Heart right ventricle (tissue), 16 donors: ENCODE data around the gene PSAPL1. TPM values are rescaled to one million over a fixed set of nuclear protein-coding genes. Genes with fewer than 3 reads are reported as not detected.

Source experiments
- ATAC-seq, 8 donors: fragments of 200-7000 bp; cut with Tn5 transposase; one replicate each; pipeline ENCODE4 v1.9.1; 2020; ENCODE audit warnings: mild to moderate bottlenecking in 8 of 8, moderate library complexity in 8 of 8, moderate number of reproducible peaks in 1 of 8
- DNase-seq, 2 donors: peaks; one replicate each; pipeline ENCODE4 v3.0.0-alpha.2; 2020
- H3K27ac ChIP-seq, 10 donors: fragments of 200-600 bp; sonication (generic) in 2 of 10; one replicate each; pipeline versions ENCODE4 v1.5.0 to v1.8.0; 2020 to 2022; ENCODE audit warnings: mild to moderate bottlenecking in 3 of 10
- H3K27me3 ChIP-seq, 7 donors: fragments of 200-600 bp; one replicate each; pipeline ENCODE4 v1.8.0; 2021 to 2022; ENCODE audit warnings: mild to moderate bottlenecking in 2 of 7
- H3K36me3 ChIP-seq, 9 donors: fragments of 200-600 bp; sonication (generic) in 1 of 9; one replicate each; pipeline versions ENCODE4 v1.5.0 to v1.8.0; 2020 to 2022; ENCODE audit warnings: mild to moderate bottlenecking in 2 of 9
- H3K4me1 ChIP-seq, 9 donors: fragments of 200-600 bp; sonication (generic) in 1 of 9; one replicate each; pipeline versions ENCODE4 v1.5.0 to v1.8.0; 2020 to 2022; ENCODE audit warnings: mild to moderate bottlenecking in 4 of 9
- H3K4me3 ChIP-seq, 10 donors: fragments of 200-600 bp; sonication (generic) in 2 of 10; one replicate each; pipeline versions ENCODE4 v1.5.0 to v1.8.0; 2020 to 2022; ENCODE audit warnings: mild to moderate bottlenecking in 7 of 10, moderate library complexity in 2 of 10
- H3K9me3 ChIP-seq, 11 donors: fragments of 200-600 bp in 10 of 11; sonication (generic) in 2 of 11; one replicate each; pipeline versions ENCODE4 v1.5.0 to v1.8.0; 2013 to 2022; ENCODE audit warnings: mild to moderate bottlenecking in 2 of 11, control low read depth in 1 of 11, moderate library complexity in 1 of 11
- WGBS, 2 donors: extraction: QIAGEN DNeasy Blood & Tissue Kit; methylation state at CpG; one replicate each; pipeline ENCODE4 v1.1.7; 2013; ENCODE audit warnings: inconsistent platforms in 1 of 2; 5-methylcytosine and 5-hydroxymethylcytosine counted together
- intact Hi-C, 10 donors: fragments of 100-400 bp; cut with DNase I; formaldehyde crosslinking; loops; one replicate each; pipeline versions ENCODE4 v1.11.1 to v1.14.2; 2022
- polyA plus RNA-seq, 2 donors: library from polyadenylated mRNA; stranded (reverse); fragments of 200-250 nt; gene quantifications; one replicate each; pipeline ENCODE4 v1.2.3, GENCODE V29; 2013
- total RNA-seq, 10 donors: library from RNA; stranded (reverse); fragmentation: NEBNext Ultra II Directional in 3 of 10; extraction: Animal tissue kit (Norgen Biotek cat#: 25700) in 3 of 10; gene quantifications; one replicate each; pipeline versions ENCODE4 v1.2.1 to v1.2.4, GENCODE V29; 2021 to 2023
- TF ChIP-seq, protein P1 (sequence below), 9 donors: fragments of 200-600 bp; sonication (generic) in 2 of 9; IDR thresholded peaks; one replicate each; pipeline versions ENCODE4 v1.5.0 to v1.8.0; 2021 to 2022; ENCODE audit warnings: antibody characterized with exemption in 9 of 9, mild to moderate bottlenecking in 5 of 9, moderate library complexity in 1 of 9
- donor health status: Arrhythmogenic right ventricular cardiomyopathy.
- donor health status: ischemic (EF 13 %, LVEDD 7.1; RV severe dilation, severe dysfunction).
- donor health status: healthy with polysubstance abuse.
- donor health status: DM: no; HTN: yes; CAD: no.
- donor health status: DM: no; HTN: no; CAD: no.
- donor health status: ischemic (EF 25% LVEDD 6.9; RV normal size, moderate dysfunction).
- donor health status: ischemic (EF 25% LVEDD 5.7; RV mildly dilated, moderate dysfunction).
- donor health status: healthy.
- donor health status: DM: yes; HTN: yes; CAD: no.
- donor health status: Ischemic cardiomyopathy.
- donor health status: ischemic (EF 35%, LVEDD 5.7; RV mildly dilated, moderate dysfunction).
- donor health status: nonischemic (EF 11% LVEDD 7.7; RV severe dilation, severe dysfunction).
- donor health status: DM: yes; HTN: yes; CAD: no.
- donor health status: PGD.
- donor health status: ischemic (EF 29% LVEDD 5.4; RV normal size, mild dysfunction).
- donor health status: nonischemic (EF 23%, LVEDD 6.1; RV moderate dilation, normal function).

The PSAPL1 gene
- total and polyA plus RNA-seq, 12 donors: 0.05 TPM; not detected in 11

DNA sequence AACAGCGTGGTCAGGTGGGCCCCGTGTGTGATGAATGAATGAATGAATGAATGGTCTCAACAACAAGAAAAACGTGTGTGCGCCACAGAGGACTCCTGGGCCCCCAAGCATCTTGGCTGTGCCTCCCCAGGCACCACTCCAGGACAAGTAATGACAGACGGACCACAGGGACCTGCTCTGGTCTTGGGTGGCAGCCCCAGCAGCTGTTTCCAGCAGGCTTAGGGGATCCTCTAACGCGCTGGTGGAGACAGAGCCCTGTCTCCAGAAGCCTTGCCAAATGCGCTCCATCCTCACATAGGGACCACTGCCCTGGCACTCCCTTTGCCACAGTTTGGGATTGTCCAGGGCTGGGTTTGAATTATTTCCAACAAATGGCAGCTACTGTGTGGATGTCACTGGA, 39.1 kb downstream of the PSAPL1 start:
- Histone ChIP-seq H3K36me3 (no peaks in the 10 kb centered on the region), H3K4me1 (peaks cover 0 to 12% (median 0%) of the 10 kb centered on the region in 9 donors), H3K9me3 (no peaks in the 10 kb centered on the region), H3K27me3 (peaks cover 0 to 21% (median 11%) of the 10 kb centered on the region in 7 donors), H3K27ac (no peak overlapping the region), H3K4me3 (no peak overlapping the region)
- intact Hi-C loops: no loop called here
- DNase-seq (no peak), ATAC-seq (no peak)
- WGBS, 2 donors: 71 to 72% methylated on average over 8 of the region's 8 CpGs
- TF ChIP-seq, protein P1, sequence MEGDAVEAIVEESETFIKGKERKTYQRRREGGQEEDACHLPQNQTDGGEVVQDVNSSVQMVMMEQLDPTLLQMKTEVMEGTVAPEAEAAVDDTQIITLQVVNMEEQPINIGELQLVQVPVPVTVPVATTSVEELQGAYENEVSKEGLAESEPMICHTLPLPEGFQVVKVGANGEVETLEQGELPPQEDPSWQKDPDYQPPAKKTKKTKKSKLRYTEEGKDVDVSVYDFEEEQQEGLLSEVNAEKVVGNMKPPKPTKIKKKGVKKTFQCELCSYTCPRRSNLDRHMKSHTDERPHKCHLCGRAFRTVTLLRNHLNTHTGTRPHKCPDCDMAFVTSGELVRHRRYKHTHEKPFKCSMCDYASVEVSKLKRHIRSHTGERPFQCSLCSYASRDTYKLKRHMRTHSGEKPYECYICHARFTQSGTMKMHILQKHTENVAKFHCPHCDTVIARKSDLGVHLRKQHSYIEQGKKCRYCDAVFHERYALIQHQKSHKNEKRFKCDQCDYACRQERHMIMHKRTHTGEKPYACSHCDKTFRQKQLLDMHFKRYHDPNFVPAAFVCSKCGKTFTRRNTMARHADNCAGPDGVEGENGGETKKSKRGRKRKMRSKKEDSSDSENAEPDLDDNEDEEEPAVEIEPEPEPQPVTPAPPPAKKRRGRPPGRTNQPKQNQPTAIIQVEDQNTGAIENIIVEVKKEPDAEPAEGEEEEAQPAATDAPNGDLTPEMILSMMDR (IDR thresholded peaks at IDR 0.05): no peak

DNA sequence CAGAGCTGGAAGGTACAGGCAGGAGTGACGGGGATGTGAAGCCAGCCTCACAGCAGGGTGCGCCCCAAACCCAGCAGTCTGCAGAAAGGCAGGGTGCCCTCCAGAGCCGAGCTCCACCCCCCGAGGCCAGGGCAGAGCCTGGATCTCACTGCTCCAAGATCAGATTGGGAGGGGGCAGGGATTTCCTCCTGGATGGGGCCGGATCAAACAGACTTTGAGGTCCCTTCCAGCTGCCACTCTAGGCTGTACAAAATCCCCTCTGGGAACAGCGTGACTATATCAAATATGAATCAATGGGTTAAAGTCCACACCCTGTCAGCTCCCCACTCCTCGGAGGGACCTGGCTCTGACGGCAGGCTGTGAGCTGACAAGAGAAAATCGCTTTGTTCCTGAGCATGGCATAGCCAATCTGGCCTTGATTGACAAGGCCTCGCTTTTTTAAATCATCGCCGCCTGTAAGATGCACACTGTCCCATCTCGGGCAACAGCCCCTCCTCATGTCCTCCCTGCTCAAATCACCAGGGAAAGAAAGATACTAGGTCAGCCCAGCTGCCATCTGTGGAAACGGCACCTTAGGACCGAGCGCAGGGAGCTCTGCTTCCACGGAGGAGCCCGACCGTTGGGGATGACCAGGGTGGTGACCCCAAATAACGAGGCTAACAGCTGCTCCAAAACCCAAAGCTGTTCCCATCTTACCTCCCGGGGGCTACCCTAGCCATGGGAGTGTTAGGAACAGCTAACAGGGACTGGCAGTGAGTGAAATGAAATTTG, 39.9 kb downstream of the PSAPL1 start:
- intact Hi-C loops: no loop called here
- Histone ChIP-seq H3K4me3 (no peak overlapping the region), H3K27me3 (peaks cover 0 to 21% (median 11%) of the 10 kb centered on the region in 7 donors), H3K27ac (no peak overlapping the region), H3K36me3 (no peaks in the 10 kb centered on the region), H3K4me1 (peaks cover 0 to 12% (median 0%) of the 10 kb centered on the region in 9 donors), H3K9me3 (no peaks in the 10 kb centered on the region)
- WGBS, 2 donors: 68 to 74% methylated on average over 21 of the region's 21 CpGs
- DNase-seq (no peak), ATAC-seq (no peak)
- TF ChIP-seq, protein P1 (IDR thresholded peaks at IDR 0.05): no peak

GRCh38 chr4:7393601-7394575, 40.8 kb downstream of the PSAPL1 start:
- Histone ChIP-seq H3K27ac (no peak overlapping the region), H3K27me3 (peaks cover 0 to 15% (median 11%) of the 10 kb centered on the region in 7 donors), H3K9me3 (no peaks in the 10 kb centered on the region), H3K36me3 (no peaks in the 10 kb centered on the region), H3K4me1 (peaks cover 0 to 12% (median 0%) of the 10 kb centered on the region in 9 donors), H3K4me3 (no peak overlapping the region)
- ATAC-seq (no peak), DNase-seq (no peak)
- intact Hi-C loops: no loop called here
- TF ChIP-seq, protein P1 (IDR thresholded peaks at IDR 0.05): no peak
- WGBS, 2 donors: 82 to 83% methylated on average over 29 of the region's 29 CpGs
